GM13977 (cell line): ENCODE results near the gene TSC22D3.

Source experiments
- DNase-seq: peaks from one replicate; pipeline ENCODE4 v3.0.0; 2012; ENCODE audit warnings: low spot score
- CTCF ChIP-seq: IDR thresholded peaks from 2 replicates; pipeline ENCODE4 v1.5.1; 2012; ENCODE audit warnings: mild to moderate bottlenecking, control low read depth; ENCODE audit not compliant: insufficient read depth; ENCODE audit errors: extremely low read depth, missing control alignments
- in situ Hi-C: fragments of 300-500 bp; cut with MboI; formaldehyde crosslinking; loops from one replicate; pipeline ENCODE4 v1.12.0; 2022; ENCODE audit warnings: low sequenced_read_pairs, low pct_unique_long_range_greater_than_20kb, mixed read lengths, inconsistent platforms; ENCODE audit not compliant: unreplicated experiment

TSC22D3 gene

GRCh38 chrX:107733686-107734085 lies 41.9 kb downstream of the TSC22D3 start:
- in situ Hi-C loops: no loop called here
- DNase-seq: no peak
- no peak for TF ChIP-seq CTCF

- DNase-seq: no peak
- TF ChIP-seq CTCF: no peak
- in situ Hi-C loops: no loop called here
Measured at GRCh38 chrX:107731831-107732502, 43.6 kb downstream of the TSC22D3 start.

GRCh38 chrX:107730991-107731766 lies 44.4 kb downstream of the TSC22D3 start:
- no peak for TF ChIP-seq CTCF
- DNase-seq: no peak
- in situ Hi-C loops: no loop called here

- in situ Hi-C loops: no loop called here
Measured at GRCh38 chrX:107730298-107730655, 45.3 kb downstream of the TSC22D3 start.

GRCh38 chrX:107729558-107730297 lies 45.9 kb downstream of the TSC22D3 start:
- DNase-seq: no peak
- no peak for TF ChIP-seq CTCF
- in situ Hi-C loops: loop anchor here (10.0 kb wide), 1 partner anchor 65 kb away; no protein-coding TSS in a partner anchor

More at GRCh38 chrX:107730298-107730655, 45.3 kb downstream of the TSC22D3 start:
- no peak for DNase-seq
- no peak for TF ChIP-seq CTCF

GRCh38 chrX:107728371-107729099 lies 47.1 kb downstream of the TSC22D3 start:
- in situ Hi-C loops: loop anchor here (10.0 kb wide), 1 partner anchor 64 kb away; no protein-coding TSS in a partner anchor
- no peak for DNase-seq
- TF ChIP-seq CTCF: no peak
